GM12878 (cell line): ENCODE data around the gene ZMIZ2. TPM values are rescaled to one million over a fixed set of nuclear protein-coding genes. Genes with fewer than 3 reads are reported as not detected.

ENCODE experiments used
- EGR1 ChIP-seq, 2 experiments: IDR thresholded peaks; 1 replicate in 1 of 2; 2 replicates in 1 of 2; pipeline ENCODE4 v1.6.1; 2011 to 2012; ENCODE audit warnings: low read depth in 2 of 2, low read length in 2 of 2, borderline replicate concordance in 1 of 2, mild to moderate bottlenecking in 1 of 2, moderate library complexity in 1 of 2
- ETV6 ChIP-seq, 2 experiments: fragments of 450-650 bp in 1 of 2; IDR thresholded peaks in 1 of 2; conservative IDR thresholded peaks in 1 of 2; 2 replicates each; pipeline ENCODE4 v1.6.1; 2014; ENCODE audit warnings: antibody characterized with exemption in 1 of 2, borderline replicate concordance in 1 of 2, low read depth in 1 of 2, mild to moderate bottlenecking in 1 of 2, moderate library complexity in 1 of 2
- EZH2 ChIP-seq: IDR thresholded peaks from 2 replicates; pipeline ENCODE4 v1.6.1; 2012; ENCODE audit warnings: low read depth, mild to moderate bottlenecking, control low read depth, inconsistent platforms, low read length, borderline replicate concordance; ENCODE audit not compliant: control insufficient read depth
- MEF2A ChIP-seq: IDR thresholded peaks from 2 replicates; pipeline ENCODE4 v1.6.1; 2011; ENCODE audit warnings: low read depth, mild to moderate bottlenecking, low read length, moderate library complexity; ENCODE audit not compliant: insufficient read depth
- PAX8 ChIP-seq: fragments of 450-650 bp; IDR thresholded peaks from 2 replicates; pipeline ENCODE4 v1.6.1; 2017; ENCODE audit warnings: mild to moderate bottlenecking, moderate library complexity
- RCOR1 ChIP-seq: conservative IDR thresholded peaks from 2 replicates; pipeline ENCODE4 v1.6.1; 2012; ENCODE audit warnings: low read depth, low read length, improper control_type of control experiment
- RELA ChIP-seq: fragments of 450-650 bp; IDR thresholded peaks from 2 replicates; pipeline ENCODE4 v1.8.0; 2014; ENCODE audit warnings: borderline replicate concordance; ENCODE audit not compliant: partially characterized antibody
- SIN3A ChIP-seq: IDR thresholded peaks from 2 replicates; pipeline ENCODE4 v1.6.1; 2012; ENCODE audit warnings: low read depth, low read length, improper control_type of control experiment
- SMC3 ChIP-seq: IDR thresholded peaks from 2 replicates; pipeline ENCODE4 v1.6.1; 2011; ENCODE audit warnings: low read length, improper control_type of control experiment, borderline replicate concordance
- polyA plus RNA-seq, 11 experiments: library from polyadenylated mRNA; depleted of rRNA in 4 of 11; unstranded in 6 of 11; stranded (reverse) in 5 of 11; fragments of >200 nt; fragmentation: Nextera tagmentation in 4 of 11; fragmentation: Illumina TruSeq in 1 of 11; extraction: Ambion mirVana in 4 of 11; extraction: Trizol in 1 of 11; gene quantifications; 1 replicate in 1 of 11; 2 replicates in 10 of 11; pipeline versions ENCODE4 v1.2.1 to v1.2.3, GENCODE V29; 2011 to 2016; ENCODE audit warnings: inconsistent platforms in 2 of 11, missing spikeins in 2 of 11, low read depth in 1 of 11
- total RNA-seq, 4 experiments: library from RNA; depleted of rRNA in 3 of 4; stranded (reverse); fragments of >200 nt in 3 of 4; fragmentation: Illumina TruSeq in 1 of 4; extraction: Trizol in 1 of 4; gene quantifications; 2 replicates each; pipeline versions ENCODE4 v1.2.1 to v1.2.3, GENCODE V29; 2013 to 2021
- TF ChIP-seq, protein P1 (sequence below): fragments of 450-650 bp; IDR thresholded peaks from 2 replicates; pipeline ENCODE4 v1.6.1; 2018; ENCODE audit warnings: mild to moderate bottlenecking, low read depth, moderate library complexity; ENCODE audit not compliant: partially characterized antibody
- TF ChIP-seq, protein P2 (sequence below): fragments of 450-650 bp; formaldehyde crosslinking; IDR thresholded peaks from 2 replicates; pipeline ENCODE4 v1.5.0; 2022; ENCODE audit warnings: mild to moderate bottlenecking, missing genetic modification characterization
- TF ChIP-seq, protein P3 (sequence below): fragments of 450-650 bp; conservative IDR thresholded peaks from 2 replicates; pipeline ENCODE4 v1.6.1; 2017; ENCODE audit warnings: mild to moderate bottlenecking, moderate library complexity
- TF ChIP-seq, protein P4 (sequence below): fragments of 450-650 bp; IDR thresholded peaks from 2 replicates; pipeline ENCODE4 v1.6.1; 2017; ENCODE audit warnings: antibody characterized with exemption, mild to moderate bottlenecking, moderate library complexity
- TF ChIP-seq, protein P5 (sequence below): IDR thresholded peaks from 2 replicates; pipeline ENCODE4 v1.6.1; 2012; ENCODE audit warnings: low read length, inconsistent platforms

ZMIZ2 gene
- total and polyA plus RNA-seq, 10 of the 15 experiments (the other 5 are each of a cell fraction or from before 2014, with no cell fraction given), result 0.71 to 158 (median 17.0) TPM

DNA sequence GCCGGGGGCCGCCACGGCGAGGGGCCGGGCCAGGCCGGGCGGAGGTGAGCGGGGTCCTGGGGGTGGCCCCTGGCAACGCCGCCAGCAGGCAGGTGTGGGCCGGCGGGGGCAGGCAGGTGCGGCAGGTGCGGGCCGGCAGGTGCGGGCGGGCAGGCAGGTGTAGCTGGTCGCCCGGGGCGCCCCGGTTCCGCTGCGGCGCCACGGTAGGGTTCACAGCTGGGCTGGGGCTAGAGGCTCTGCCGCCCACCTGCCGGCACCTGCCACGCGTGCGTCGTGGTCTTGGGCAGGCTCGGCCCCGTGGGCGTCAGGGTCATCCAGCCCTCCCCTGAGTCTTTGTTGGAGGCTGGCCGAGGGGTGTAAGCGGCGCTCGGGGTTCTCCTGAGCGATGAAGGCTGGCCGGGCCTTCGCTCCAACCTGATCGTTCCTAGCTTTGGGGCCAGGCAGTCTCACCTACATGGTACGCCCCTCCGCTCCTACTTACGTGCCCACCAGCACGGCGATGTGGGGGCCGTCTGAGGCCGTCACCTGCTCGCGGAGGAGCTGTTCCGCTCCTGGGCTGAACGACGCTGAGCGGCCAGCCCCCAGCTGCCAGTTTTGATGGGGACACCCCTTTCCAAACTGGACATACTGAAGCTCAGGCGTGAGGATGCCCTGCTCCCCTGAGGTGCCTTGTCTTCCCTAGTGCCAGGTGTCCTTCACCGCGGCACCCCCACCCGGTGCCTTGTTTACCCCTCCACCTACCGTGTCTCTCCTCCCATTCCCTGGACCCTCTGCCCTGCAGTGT lies 493 bp downstream of the ZMIZ2 start (continued):
- TF ChIP-seq, protein P1, sequence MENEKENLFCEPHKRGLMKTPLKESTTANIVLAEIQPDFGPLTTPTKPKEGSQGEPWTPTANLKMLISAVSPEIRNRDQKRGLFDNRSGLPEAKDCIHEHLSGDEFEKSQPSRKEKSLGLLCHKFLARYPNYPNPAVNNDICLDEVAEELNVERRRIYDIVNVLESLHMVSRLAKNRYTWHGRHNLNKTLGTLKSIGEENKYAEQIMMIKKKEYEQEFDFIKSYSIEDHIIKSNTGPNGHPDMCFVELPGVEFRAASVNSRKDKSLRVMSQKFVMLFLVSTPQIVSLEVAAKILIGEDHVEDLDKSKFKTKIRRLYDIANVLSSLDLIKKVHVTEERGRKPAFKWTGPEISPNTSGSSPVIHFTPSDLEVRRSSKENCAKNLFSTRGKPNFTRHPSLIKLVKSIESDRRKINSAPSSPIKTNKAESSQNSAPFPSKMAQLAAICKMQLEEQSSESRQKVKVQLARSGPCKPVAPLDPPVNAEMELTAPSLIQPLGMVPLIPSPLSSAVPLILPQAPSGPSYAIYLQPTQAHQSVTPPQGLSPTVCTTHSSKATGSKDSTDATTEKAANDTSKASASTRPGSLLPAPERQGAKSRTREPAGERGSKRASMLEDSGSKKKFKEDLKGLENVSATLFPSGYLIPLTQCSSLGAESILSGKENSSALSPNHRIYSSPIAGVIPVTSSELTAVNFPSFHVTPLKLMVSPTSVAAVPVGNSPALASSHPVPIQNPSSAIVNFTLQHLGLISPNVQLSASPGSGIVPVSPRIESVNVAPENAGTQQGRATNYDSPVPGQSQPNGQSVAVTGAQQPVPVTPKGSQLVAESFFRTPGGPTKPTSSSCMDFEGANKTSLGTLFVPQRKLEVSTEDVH, result no peak
- TF ChIP-seq PAX8 (no peak), SIN3A (no peak; the same call in 1 of the 2 replicates), RELA (no peak), SMC3 (no peak), ETV6 (conservative IDR thresholded peaks at IDR 0.05 in 1 of 2, IDR thresholded peaks at IDR 0.05 in 1 of 2; ENCODE audit: borderline replicate concordance in 1 of 2, low read depth in 1 of 2) (no peak), MEF2A (no peak), RCOR1 (no peak), EZH2 (no peak), EGR1 (IDR thresholded peaks at IDR 0.05; ENCODE audit: borderline replicate concordance in 1 of 2, low read depth in 2 of 2, low read length in 2 of 2) (peak in 1 of 2 experiments; percentile 60; a peak in 1 of 3 replicates)
- TF ChIP-seq, protein P2, sequence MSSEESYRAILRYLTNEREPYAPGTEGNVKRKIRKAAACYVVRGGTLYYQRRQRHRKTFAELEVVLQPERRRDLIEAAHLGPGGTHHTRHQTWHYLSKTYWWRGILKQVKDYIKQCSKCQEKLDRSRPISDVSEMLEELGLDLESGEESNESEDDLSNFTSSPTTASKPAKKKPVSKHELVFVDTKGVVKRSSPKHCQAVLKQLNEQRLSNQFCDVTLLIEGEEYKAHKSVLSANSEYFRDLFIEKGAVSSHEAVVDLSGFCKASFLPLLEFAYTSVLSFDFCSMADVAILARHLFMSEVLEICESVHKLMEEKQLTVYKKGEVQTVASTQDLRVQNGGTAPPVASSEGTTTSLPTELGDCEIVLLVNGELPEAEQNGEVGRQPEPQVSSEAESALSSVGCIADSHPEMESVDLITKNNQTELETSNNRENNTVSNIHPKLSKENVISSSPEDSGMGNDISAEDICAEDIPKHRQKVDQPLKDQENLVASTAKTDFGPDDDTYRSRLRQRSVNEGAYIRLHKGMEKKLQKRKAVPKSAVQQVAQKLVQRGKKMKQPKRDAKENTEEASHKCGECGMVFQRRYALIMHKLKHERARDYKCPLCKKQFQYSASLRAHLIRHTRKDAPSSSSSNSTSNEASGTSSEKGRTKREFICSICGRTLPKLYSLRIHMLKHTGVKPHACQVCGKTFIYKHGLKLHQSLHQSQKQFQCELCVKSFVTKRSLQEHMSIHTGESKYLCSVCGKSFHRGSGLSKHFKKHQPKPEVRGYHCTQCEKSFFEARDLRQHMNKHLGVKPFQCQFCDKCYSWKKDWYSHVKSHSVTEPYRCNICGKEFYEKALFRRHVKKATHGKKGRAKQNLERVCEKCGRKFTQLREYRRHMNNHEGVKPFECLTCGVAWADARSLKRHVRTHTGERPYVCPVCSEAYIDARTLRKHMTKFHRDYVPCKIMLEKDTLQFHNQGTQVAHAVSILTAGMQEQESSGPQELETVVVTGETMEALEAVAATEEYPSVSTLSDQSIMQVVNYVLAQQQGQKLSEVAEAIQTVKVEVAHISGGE (CRISPR knock-in tag), result no peak
- TF ChIP-seq, protein P3, sequence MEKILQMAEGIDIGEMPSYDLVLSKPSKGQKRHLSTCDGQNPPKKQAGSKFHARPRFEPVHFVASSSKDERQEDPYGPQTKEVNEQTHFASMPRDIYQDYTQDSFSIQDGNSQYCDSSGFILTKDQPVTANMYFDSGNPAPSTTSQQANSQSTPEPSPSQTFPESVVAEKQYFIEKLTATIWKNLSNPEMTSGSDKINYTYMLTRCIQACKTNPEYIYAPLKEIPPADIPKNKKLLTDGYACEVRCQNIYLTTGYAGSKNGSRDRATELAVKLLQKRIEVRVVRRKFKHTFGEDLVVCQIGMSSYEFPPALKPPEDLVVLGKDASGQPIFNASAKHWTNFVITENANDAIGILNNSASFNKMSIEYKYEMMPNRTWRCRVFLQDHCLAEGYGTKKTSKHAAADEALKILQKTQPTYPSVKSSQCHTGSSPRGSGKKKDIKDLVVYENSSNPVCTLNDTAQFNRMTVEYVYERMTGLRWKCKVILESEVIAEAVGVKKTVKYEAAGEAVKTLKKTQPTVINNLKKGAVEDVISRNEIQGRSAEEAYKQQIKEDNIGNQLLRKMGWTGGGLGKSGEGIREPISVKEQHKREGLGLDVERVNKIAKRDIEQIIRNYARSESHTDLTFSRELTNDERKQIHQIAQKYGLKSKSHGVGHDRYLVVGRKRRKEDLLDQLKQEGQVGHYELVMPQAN, result no peak; the same call in 1 of the 2 replicates
- TF ChIP-seq, protein P4, sequence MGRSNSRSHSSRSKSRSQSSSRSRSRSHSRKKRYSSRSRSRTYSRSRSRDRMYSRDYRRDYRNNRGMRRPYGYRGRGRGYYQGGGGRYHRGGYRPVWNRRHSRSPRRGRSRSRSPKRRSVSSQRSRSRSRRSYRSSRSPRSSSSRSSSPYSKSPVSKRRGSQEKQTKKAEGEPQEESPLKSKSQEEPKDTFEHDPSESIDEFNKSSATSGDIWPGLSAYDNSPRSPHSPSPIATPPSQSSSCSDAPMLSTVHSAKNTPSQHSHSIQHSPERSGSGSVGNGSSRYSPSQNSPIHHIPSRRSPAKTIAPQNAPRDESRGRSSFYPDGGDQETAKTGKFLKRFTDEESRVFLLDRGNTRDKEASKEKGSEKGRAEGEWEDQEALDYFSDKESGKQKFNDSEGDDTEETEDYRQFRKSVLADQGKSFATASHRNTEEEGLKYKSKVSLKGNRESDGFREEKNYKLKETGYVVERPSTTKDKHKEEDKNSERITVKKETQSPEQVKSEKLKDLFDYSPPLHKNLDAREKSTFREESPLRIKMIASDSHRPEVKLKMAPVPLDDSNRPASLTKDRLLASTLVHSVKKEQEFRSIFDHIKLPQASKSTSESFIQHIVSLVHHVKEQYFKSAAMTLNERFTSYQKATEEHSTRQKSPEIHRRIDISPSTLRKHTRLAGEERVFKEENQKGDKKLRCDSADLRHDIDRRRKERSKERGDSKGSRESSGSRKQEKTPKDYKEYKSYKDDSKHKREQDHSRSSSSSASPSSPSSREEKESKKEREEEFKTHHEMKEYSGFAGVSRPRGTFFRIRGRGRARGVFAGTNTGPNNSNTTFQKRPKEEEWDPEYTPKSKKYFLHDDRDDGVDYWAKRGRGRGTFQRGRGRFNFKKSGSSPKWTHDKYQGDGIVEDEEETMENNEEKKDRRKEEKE, result no peak
- TF ChIP-seq, protein P5, sequence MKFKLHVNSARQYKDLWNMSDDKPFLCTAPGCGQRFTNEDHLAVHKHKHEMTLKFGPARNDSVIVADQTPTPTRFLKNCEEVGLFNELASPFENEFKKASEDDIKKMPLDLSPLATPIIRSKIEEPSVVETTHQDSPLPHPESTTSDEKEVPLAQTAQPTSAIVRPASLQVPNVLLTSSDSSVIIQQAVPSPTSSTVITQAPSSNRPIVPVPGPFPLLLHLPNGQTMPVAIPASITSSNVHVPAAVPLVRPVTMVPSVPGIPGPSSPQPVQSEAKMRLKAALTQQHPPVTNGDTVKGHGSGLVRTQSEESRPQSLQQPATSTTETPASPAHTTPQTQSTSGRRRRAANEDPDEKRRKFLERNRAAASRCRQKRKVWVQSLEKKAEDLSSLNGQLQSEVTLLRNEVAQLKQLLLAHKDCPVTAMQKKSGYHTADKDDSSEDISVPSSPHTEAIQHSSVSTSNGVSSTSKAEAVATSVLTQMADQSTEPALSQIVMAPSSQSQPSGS, result no peak
